Mucosa of stomach (tissue), 1 donor: ENCODE data around the gene NIP7.
A peak's percentile ranks its signal among the peaks of the same experiment; 100 is the strongest.

Source experiments
- H3K27me3 ChIP-seq: one replicate; pipeline ENCODE4 v1.7.0; 2013; ENCODE audit warnings: mild to moderate bottlenecking, low read length; ENCODE audit not compliant: control insufficient read depth, insufficient read depth
- H3K36me3 ChIP-seq: one replicate; pipeline ENCODE4 v1.7.0; 2013; ENCODE audit warnings: low read length; ENCODE audit not compliant: control insufficient read depth, insufficient read depth
- H3K4me1 ChIP-seq: one replicate; pipeline ENCODE4 v1.7.0; 2013; ENCODE audit warnings: mild to moderate bottlenecking, low read length; ENCODE audit not compliant: control insufficient read depth, insufficient read depth
- H3K4me3 ChIP-seq: one replicate; pipeline ENCODE4 v1.7.0; 2013; ENCODE audit warnings: low read length
- H3K9ac ChIP-seq: one replicate; pipeline ENCODE4 v1.7.0; 2013; ENCODE audit warnings: mild to moderate bottlenecking, low read length, moderate library complexity
- H3K9me3 ChIP-seq: one replicate; pipeline ENCODE4 v1.7.0; 2013; ENCODE audit warnings: mild to moderate bottlenecking, low read length, moderate library complexity; ENCODE audit not compliant: control insufficient read depth
- donor health status: Pancreatic carcinoma.

NIP7 gene

GRCh38 chr16:69309316-69309715, 30.3 kb upstream of the NIP7 start:
- H3K9ac ChIP-seq: no peak overlapping the region
- H3K4me1 ChIP-seq: peaks cover 4% of the 10 kb centered on the region
- no peak overlapping the region for H3K4me3 ChIP-seq
- no peaks in the 10 kb centered on the region for H3K27me3 ChIP-seq
- H3K9me3 ChIP-seq: no peaks in the 10 kb centered on the region
- H3K36me3 ChIP-seq: no peaks in the 10 kb centered on the region

- peaks cover 3% of the 10 kb centered on the region for H3K36me3 ChIP-seq
- no peaks in the 10 kb centered on the region for H3K9me3 ChIP-seq
- peak within 1 kb of the TSS; percentile 71 for H3K9ac ChIP-seq
- H3K4me3 ChIP-seq: peak within 1 kb of the TSS; percentile 86
- no peaks in the 10 kb centered on the region for H3K27me3 ChIP-seq
- peaks cover 14% of the 10 kb centered on the region for H3K4me1 ChIP-seq
Measured at GRCh38 chr16:69310653-69311532, 28.7 kb upstream of the NIP7 start, which contains the start of gene VPS4A. Gene VPS4A, plus strand, starts transcription at chr16:69311350. Its CDS starts 162 bp downstream, at chr16:69311512.

- peaks cover 11% of the 10 kb centered on the region for H3K36me3 ChIP-seq
- H3K4me1 ChIP-seq: peaks cover 14% of the 10 kb centered on the region
- no peaks in the 10 kb centered on the region for H3K27me3 ChIP-seq
- H3K4me3 ChIP-seq: peak overlapping the region; percentile 69
- peak overlapping the region; percentile 71 for H3K9ac ChIP-seq
- no peaks in the 10 kb centered on the region for H3K9me3 ChIP-seq
Measured at GRCh38 chr16:69311533-69312387, 27.8 kb upstream of the NIP7 start.

GRCh38 chr16:69313469-69313868, 26.1 kb upstream of the NIP7 start:
- Histone ChIP-seq H3K4me3 (no peak overlapping the region), H3K36me3 (peaks cover 15% of the 10 kb centered on the region), H3K9ac (no peak overlapping the region), H3K9me3 (no peaks in the 10 kb centered on the region), H3K27me3 (no peaks in the 10 kb centered on the region), H3K4me1 (peaks cover 14% of the 10 kb centered on the region)

- peaks cover 14% of the 10 kb centered on the region for H3K4me1 ChIP-seq
- peaks cover 15% of the 10 kb centered on the region for H3K36me3 ChIP-seq
- H3K27me3 ChIP-seq: no peaks in the 10 kb centered on the region
- no peak overlapping the region for H3K4me3 ChIP-seq
- H3K9ac ChIP-seq: peak overlapping the region; percentile 23
- no peaks in the 10 kb centered on the region for H3K9me3 ChIP-seq
Measured at GRCh38 chr16:69314534-69314933, 25.0 kb upstream of the NIP7 start.

- Histone ChIP-seq H3K9me3 (no peaks in the 10 kb centered on the region), H3K4me1 (peaks cover 14% of the 10 kb centered on the region), H3K9ac (no peak overlapping the region), H3K4me3 (no peak overlapping the region), H3K27me3 (no peaks in the 10 kb centered on the region), H3K36me3 (peaks cover 26% of the 10 kb centered on the region)
Measured at GRCh38 chr16:69315486-69316311, 23.9 kb upstream of the NIP7 start.

GRCh38 chr16:69316595-69317034, 23.0 kb upstream of the NIP7 start:
- no peaks in the 10 kb centered on the region for H3K27me3 ChIP-seq
- peaks cover 31% of the 10 kb centered on the region for H3K36me3 ChIP-seq
- no peaks in the 10 kb centered on the region for H3K9me3 ChIP-seq
- peaks cover 14% of the 10 kb centered on the region for H3K4me1 ChIP-seq
- no peak overlapping the region for H3K9ac ChIP-seq
- H3K4me3 ChIP-seq: no peak overlapping the region

GRCh38 chr16:69318177-69318910, 21.2 kb upstream of the NIP7 start:
- Histone ChIP-seq H3K9ac (no peak overlapping the region), H3K4me1 (peaks cover 10% of the 10 kb centered on the region), H3K27me3 (no peaks in the 10 kb centered on the region), H3K4me3 (no peak overlapping the region), H3K9me3 (no peaks in the 10 kb centered on the region), H3K36me3 (peaks cover 35% of the 10 kb centered on the region)

GRCh38 chr16:69318911-69319289, 20.7 kb upstream of the NIP7 start:
- Histone ChIP-seq H3K4me3 (no peak overlapping the region), H3K9ac (no peak overlapping the region), H3K36me3 (peaks cover 35% of the 10 kb centered on the region), H3K9me3 (no peaks in the 10 kb centered on the region), H3K27me3 (no peaks in the 10 kb centered on the region), H3K4me1 (peaks cover 12% of the 10 kb centered on the region)

GRCh38 chr16:69319381-69319780, 20.2 kb upstream of the NIP7 start:
- no peak overlapping the region for H3K9ac ChIP-seq
- peaks cover 16% of the 10 kb centered on the region for H3K4me1 ChIP-seq
- peaks cover 35% of the 10 kb centered on the region for H3K36me3 ChIP-seq
- no peaks in the 10 kb centered on the region for H3K27me3 ChIP-seq
- H3K9me3 ChIP-seq: no peaks in the 10 kb centered on the region
- H3K4me3 ChIP-seq: no peak overlapping the region
